NCI-H2227 treated with DMSO at 0.1 percent for 48 hours (cell line): Measurements from ENCODE around the gene BTN1A1.
"Not testable (repeated sequence)": the region's sequence is repeated elsewhere in the genome, so short reads cannot be mapped to it uniquely, and the experiment has no call there.

Experiments used
- DNase-seq: peaks from one replicate; lab custom pipeline; 2025; lab: John Stamatoyannopoulos, UW

Gene BTN1A1

DNA sequence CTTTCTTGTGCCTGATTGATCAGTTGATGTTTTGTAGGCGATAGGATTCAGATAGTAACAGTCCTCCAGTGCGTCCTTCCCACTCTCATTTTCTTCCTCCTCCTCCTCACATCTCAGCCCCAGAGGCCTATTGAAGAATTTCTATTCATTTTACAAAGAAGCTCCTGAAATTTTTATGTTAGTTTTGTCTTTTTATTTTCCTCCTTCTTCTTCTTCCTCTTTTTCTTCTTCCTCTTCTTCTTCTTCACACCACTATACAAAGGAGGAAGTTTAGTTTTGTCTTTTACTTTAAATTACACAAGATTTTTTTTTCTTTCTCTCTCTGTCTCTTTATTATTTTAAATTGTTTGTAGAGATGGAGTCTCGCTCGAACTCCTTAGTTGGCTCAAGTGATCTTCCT lies 23.2 kb upstream of the BTN1A1 start:
- DNase-seq = no peak

DNA sequence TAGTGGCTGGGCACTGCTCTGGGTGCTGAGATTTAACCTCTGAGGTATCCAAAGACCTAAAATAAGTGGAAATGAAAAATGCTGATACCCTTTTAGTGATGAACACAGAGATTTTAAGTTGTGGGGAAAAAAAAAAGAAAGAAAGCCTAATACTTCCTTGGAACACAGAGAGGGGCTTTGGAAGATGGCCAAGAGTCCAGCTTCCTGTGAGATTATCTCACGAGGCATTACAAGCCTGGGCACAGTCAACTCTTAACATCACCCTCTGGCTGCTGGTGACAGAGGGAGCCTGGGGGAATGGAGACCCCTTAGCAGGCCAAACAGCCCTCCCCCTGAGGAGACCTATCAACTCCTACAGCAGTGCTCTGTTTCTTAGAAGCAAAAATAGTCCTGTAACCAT lies 22.7 kb upstream of the BTN1A1 start:
- DNase-seq = no peak

DNA sequence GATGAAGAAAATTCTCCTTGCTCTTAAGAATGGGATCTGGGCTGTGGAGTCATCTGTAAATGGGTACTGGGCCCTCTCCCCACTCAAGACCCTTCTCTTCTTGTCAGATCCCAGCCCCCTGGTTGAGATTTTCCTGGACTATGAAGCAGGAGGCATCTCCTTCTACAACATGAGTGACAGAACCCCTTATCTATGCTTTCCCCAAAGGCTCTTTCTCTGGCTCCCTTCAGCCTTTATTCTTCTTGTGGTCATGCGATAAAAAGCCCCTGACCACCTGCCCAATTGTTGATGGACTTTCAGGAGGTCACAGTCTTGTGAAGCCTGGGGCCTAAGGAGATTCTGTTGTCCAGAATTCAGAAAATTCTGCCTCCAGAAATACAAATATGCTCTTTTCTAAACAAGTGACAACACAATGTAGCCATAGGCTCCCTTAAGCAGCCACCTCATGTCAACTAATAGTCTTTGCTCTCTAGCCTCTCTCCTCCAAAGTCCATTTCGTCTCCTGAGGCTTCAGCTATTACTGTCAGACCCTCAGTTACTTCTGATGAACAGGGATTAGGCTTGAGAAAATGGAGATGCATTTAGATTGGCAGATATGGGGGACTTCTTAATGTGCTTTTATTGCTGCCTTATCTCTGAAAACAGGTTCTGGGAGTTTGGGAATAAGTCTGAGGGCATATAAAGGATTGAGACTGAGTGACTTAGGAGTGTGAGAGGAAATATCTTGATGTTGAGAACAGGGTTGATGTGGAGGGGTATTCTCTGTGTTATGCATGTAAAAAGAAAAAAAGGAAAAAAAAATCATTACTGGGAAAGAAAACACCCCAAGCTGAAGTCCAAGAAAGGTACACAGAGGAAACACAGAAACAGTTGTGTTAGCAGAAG lies 21.8 kb upstream of the BTN1A1 start:
- DNase-seq = no peak

DNA sequence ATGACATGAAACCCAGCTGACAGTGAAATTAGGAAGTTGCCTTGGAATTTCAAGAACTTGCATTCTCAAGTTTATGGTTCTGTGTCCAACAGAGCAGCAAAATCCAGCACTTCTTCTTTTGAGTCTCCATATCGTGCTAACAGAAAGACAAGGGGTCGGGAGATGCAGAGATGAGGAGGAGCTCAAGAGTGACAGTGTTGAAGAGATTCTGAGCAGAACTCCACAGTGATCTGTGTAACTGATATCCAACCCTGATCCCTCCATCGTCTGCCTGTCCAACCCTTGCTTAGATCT lies 21.2 kb upstream of the BTN1A1 start:
- DNase-seq = no peak

DNA sequence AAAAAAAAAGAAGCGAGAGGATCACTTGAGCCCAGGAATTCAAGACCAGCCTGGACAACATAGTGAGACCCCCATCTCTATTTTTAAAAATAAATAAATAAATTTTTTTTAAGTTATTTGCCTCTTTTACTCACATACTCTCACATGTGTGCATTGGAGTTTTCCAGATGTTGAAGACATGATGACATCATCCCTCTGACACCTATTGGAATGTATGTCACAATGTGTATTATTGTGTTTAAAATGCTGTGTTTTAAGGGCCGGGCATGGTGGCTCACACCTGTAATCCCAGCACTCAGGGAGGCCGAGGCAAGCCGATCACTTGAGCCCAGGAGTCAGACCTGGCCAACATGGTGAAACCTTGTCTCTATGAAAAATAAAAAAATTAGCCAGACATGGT lies 17.8 kb upstream of the BTN1A1 start:
- no peak for DNase-seq

DNA sequence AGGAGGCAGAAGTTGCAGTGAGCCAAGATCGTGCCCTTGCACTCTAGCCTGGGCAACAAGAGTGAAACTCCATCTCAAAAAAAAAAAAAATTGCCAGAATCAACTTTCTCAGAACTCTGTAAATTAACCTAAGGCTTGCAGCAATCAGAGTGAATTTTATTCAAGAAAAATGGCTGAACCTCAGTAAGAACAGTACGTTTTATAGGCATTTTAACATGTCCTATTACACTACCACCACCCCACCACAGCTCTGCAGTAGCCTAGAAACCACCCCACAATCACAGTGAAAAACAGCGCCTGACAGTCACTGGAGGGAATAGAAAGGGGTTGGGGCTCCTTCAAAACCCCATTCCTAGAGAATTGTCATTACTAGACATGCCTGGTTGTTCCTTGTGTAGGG lies 16.4 kb upstream of the BTN1A1 start:
- no peak for DNase-seq

DNA sequence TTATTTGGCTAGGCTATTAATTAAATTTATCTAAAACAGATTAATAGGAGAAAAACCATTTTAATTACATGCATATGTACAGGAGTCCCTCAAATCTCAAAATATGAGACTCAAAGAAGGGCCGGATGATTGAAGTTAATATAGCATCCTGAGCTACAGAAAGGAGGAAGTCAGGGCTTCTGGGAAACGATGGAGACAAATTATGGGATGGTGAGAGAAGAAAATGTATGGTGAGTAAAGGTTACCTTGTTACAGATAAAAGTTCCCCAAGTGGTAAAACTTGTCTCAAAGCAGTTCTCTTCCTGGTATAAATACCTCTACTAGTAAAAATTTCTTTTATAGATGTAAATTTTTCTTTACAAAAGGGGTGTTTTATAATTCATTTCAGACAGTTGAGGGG lies 15.9 kb upstream of the BTN1A1 start:
- no peak for DNase-seq

DNA sequence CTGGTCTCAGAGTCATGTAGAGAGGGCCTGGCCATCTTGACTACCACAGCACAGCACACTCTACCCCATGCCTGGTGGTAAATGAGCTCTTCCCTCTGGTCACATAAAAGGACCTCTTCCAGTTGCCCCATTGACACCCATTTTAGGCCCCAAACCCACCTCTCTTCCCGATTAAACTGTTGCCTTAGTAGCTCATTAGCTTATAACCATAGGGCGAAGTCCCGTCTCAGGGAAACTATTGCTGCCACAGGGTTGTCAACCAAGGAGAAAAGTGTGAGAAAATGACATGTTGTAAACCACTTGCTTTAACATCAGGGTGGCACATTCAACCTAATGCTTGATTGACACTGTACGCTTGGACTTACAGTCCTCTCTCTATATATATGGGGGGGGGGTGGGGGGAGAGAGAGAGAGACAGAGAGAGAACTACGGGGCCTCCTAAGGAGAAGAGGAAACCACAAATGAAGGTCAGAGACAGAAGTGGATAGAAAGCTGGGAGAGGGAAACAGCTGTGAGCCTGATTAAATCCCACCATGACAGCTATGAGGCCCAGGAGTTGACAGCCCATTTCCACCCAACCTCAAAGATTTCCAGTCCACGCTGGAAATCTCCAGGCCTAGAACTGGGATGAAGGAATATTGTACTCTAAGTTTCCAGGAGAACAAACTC lies 14.9 kb upstream of the BTN1A1 start:
- no peak for DNase-seq

DNA sequence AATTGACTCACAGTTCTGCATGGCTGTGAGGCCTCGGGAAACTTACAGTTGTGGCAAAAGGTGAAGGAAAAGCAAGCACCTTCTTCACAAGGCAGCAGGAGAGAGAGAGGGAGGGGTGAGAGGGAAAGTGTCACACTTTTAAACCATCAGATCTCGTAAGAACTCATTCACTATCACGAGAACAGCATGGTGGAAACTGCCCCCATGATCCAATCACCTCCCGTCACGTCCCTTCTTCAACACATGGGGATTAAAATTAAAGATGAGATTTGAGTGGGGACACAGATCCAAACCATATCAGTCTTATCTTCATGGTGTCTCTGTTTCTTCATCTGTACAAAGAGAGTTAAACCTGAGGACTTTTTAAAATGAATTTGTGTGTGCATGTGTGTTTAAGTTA lies 13.7 kb upstream of the BTN1A1 start:
- no peak for DNase-seq

DNA sequence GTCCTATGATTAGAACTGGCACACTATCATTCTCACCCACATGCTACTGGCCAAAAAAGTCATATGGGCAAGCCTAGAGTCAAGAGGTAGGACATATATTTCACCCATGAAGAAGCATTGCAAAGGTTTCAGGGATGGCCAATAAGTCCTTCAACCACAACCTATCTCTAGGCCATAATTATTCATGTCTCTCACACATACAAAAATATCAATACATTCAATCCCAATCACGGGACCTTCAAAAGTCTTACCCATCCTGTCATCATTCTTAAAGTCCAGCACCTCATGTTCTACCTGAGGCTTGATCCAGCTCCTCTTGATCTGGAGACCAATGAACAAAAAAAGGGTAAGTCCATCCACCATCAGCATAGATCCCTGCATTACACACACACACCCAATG lies 12.6 kb upstream of the BTN1A1 start:
- no peak for DNase-seq

DNA sequence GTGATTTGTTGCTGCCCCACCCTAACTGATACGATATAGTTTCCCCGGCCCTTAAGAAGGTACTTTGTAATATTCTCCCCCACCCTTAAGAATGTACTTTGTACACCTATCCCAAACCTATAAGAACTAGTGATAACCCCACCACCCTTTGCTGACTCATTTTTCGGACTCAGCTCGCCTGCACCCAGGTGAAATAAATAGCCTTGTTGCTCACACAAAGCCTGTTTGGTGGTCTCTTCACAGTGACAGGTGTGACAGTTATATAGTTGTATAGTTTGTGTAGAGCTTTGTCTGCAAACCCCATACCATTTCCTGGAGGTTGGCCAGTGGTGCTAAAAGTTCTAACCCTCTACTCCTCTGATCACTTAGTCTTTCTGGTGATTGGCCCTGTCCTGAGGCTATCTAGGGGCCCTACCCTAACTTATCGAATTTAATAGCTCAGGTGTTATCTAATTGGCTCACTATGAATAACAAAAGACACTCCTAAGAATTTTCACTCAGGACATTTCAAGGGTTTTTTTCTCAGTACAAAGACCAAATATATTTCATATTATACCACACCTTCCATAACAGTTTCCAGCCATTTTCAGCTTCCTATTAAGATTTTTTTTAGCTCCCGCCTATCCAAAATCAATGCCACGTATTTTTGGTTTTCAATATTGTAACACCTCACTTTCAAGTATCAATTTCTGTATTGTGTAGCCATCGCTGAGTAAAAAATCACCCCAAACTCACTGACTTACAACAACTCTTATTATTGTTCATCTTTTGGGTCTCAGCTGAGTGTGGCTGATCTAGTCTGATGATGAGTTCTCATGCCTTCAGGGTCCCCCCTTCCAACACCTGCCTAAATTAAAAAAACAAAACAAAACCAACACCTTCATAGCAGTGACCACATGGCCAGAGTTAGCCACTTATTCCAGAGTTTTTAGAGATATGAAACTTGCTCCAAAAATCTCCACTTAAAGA lies 9.8 kb upstream of the BTN1A1 start:
- DNase-seq = no peak

DNA sequence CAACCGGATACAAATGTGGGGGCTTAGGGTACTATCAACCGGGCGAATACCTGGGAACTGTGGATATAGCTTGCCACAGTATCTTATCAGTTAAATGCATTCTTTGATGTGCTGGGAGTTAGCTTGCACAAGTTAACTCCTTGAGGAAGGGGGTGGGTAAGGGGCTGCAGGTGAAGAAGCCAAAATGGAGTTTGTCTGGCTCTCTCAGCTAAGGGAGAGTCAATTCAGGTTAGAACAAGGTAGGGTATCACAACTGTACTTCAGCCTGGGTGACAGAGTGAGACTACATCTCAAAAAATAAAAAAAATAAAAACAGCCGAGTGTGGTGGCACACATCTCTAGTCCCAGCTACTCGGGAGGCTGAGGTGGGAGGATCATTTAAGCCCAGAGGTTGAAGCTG lies 8.5 kb upstream of the BTN1A1 start:
- no peak for DNase-seq

DNA sequence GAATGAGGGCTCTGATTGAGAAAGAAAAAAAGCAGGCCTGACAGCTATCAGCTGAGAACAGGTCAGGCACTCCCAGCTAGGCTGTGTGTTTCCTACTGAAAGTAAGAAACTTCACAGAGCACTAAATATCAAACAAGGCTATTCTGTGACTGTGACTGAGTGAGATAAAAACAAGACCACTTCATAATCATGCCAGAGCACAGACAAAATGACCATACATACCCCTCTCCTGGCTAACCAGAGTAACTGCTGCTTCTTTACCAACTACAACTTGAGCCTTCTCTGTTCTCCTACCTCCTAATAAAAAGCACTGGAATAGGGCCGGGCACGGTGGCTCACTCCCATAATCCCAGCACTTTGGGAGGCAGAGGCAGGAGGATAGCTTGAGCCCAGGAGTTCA lies 6.8 kb upstream of the BTN1A1 start:
- no peak for DNase-seq

DNA sequence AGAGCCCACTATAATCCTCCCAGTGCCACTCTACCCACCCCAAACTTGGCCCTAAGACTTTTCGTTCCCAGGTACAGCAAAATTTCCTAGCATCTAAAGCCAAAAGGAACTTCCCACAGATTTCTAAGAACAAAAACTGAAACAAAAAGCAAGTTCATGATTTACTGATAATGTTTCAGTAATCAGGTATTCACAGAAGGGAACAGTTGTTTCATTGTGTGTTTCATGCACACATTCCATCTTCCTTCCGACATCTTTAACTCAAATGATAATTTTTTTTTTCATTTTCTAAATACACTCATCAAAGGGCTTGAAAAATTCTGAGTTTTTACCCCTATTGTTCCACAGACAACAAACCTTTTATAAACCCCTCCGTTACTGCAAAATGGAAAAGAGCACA lies 6.0 kb upstream of the BTN1A1 start:
- no peak for DNase-seq

DNA sequence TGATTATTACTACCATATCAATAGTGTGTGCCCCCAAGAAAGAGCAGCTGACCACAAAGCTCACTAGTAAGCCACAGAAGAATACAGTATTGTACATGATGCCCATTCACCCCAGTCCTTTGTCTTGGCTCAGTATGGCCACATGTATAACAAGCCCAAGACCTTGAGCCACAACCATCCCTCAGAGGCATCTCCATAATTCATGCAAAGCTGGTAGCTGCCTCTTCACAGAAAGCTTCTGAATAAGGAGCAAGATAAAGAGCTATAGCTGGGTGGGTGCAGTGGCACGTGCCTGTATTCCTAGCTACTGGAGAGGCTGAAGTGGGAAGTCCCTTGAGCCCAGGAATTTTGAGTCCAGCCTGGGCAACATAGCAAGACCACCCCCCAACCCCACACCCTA lies 4.8 kb upstream of the BTN1A1 start:
- DNase-seq = no peak

DNA sequence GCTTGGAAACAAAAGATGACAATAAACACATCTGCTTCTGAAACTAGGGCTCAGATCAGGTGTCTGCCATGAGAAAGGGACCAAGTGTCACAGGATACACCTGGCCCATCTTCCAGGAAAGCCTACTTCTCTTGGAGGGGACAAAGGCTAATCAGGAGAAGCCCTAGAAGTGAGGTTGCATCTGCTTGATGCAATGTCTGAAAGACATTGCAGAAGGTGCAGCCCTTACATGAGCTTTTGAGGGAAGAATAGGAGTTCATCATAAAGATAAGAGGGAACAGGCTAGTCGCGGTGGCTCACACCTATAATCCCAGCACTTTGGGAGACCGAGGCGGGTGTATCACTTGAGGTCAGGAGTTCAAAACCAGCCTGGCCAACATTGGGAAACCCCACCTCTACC lies 2.5 kb upstream of the BTN1A1 start:
- DNase-seq = no peak

DNA sequence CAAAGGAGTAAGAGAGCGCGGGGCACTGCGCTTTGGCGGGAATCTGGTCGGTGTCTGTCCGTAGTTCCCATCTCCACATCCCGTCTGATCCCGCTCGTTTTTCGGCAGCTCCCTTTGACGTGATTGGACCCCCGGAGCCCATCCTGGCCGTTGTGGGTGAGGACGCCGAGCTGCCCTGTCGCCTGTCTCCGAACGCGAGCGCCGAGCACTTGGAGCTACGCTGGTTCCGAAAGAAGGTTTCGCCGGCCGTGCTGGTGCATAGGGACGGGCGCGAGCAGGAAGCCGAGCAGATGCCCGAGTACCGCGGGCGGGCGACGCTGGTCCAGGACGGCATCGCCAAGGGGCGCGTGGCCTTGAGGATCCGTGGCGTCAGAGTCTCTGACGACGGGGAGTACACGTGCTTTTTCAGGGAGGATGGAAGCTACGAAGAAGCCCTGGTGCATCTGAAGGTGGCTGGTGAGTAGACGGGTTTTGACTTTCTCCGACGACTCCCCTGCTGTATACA lies 1.4 kb downstream of the BTN1A1 start:
- DNase-seq = peak; percentile 60

DNA sequence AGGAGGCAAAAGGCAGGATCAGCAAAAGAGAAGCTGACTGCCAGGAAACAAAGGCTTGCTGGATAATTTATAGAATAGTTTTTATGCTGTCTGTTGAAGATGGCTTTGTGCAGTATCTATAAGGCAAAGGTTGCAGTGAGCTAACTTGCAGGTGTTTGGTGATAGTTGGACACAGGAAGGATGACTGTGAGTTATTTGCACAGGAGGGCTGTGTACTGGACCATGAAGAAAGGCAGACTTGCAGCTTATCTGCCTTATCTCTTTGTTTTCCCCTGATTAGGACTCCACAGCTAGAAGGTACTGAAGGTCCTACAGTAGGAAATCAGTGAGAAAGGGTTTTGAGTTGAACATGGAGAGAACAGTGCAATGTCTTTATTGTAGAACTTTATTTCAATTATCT lies 2.1 kb downstream of the BTN1A1 start:
- DNase-seq = peak; percentile 3

DNA sequence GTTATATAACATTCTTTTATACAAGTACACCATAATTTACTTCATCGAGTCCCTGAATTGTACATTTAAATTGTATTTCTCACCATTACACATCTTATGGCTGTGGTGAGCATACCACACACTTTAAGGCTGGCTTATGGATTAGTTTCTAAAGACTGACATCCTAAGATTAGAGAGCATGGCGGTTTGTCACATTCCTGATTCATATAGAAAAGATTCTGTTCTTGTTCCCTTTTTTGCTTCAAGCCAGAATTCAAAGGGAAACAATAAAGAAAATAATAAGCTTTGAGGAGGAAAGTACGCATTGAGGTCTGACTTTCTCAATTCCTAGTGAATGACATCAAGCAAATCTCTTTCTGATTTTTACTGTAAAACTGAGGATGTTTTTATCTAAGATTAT lies 2.5 kb downstream of the BTN1A1 start:
- DNase-seq = no peak

DNA sequence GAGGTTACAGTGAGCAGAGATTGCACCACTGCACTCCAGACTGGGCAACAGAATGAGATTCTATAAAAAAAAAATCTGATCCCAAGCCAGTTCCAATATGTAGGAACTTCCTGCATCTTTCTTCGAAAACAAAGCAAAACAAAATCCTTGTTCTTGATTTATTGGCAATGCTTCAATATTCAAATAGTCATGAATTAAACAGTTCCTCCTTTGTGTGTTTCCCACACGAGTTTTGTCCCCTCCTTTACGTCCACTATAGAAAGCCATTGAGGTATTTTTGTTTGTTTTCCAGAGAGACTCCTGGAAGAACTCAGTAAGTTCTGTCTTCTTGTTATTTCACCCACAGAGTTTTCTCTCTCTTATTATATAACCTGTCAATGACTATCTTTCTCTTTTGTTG lies 7.6 kb downstream of the BTN1A1 start:
- DNase-seq = no peak

DNA sequence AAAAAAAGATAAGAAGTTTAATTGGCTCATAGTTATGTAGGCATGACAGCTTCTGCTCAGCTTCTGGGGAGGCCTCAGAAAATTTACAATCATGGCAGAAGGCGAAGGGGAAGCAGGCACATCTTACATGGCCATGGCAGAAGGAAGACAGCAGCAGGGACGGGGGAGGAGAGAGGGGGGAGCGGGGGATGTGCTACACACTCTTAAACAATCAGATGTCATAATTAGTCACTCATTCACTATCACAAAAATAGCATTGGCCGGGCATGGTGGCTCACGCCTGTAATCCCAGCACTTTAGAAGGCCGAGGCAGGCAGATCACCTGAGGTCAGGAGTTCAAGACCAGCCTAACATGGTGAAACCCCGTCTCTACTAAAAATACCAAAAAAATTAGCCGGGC lies 10.9 kb downstream of the BTN1A1 start:
- not testable (repeated sequence) for DNase-seq

DNA sequence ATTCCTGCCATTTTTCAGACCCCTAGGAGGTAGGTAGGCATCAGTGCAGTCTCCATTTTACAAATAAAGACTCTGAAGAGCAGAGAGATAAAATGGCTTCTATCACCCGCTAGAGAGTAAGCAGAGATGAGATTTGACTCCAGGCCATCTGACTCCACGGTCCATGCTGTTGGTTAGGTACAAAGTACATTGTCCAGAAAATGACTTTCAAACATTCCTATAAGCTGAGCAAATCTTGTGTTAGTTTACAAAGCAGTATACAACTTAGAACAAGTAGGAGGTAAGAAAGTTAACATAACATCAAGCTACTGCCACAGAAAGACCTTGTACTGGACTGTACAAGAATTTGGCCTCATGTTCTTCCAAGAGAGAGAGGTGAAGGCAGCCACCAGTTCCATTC lies 14.9 kb downstream of the BTN1A1 start:
- no peak for DNase-seq
